GM19467 (cell line): ENCODE results near the gene EED.
"Not testable (repeated sequence)": the region's sequence is repeated elsewhere in the genome, so short reads cannot be mapped to it uniquely, and the experiment has no call there.

Source experiments
- ATAC-seq: cut with Tn5 transposase; IDR thresholded peaks from one replicate; pipeline ENCODE4 v1.9.1; 2021; ENCODE audit warnings: mild to moderate bottlenecking, moderate library complexity; ENCODE audit not compliant: unreplicated experiment

EED gene

GRCh38 chr11:86289508-86290280 is 45.1 kb downstream of the EED start:
- not testable (repeated sequence) for ATAC-seq

DNA sequence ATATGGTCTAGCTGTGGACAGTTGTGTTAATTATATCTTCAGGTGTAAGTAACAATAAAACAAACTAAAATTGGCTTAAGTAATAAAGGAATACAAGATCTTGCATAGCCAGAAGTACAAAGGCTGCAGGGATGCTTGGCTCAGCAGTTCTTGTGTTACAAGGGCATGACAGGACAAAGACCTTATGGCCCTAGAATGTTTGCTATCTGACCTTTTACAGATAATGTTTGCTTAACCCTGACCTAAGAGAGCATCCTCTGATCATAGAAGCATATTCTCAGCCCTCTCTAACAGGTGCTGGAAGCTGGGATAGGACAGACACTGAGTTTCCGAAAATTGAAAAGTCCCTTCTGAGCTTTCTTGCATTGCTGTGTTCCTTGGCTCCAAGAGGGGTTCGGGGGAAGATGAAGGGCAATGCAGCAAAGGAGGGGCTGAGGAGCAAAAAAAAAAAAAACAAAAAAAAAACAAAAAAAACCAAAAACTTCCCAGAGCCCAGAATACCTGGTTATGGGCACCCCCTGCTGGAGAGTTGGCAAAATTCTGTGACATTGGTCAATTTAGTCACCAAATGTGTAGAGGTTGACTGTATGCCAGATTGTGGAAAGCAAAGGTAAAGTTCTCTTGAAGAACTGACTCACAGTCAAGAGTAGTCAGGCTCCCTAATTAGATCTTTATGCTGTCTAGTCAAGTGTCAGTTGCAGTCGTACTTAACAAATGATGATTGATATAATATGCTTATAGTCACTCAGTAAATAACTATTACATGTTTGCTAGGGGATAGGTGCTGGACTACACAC is 47.1 kb downstream of the EED start:
- ATAC-seq: no peak

DNA sequence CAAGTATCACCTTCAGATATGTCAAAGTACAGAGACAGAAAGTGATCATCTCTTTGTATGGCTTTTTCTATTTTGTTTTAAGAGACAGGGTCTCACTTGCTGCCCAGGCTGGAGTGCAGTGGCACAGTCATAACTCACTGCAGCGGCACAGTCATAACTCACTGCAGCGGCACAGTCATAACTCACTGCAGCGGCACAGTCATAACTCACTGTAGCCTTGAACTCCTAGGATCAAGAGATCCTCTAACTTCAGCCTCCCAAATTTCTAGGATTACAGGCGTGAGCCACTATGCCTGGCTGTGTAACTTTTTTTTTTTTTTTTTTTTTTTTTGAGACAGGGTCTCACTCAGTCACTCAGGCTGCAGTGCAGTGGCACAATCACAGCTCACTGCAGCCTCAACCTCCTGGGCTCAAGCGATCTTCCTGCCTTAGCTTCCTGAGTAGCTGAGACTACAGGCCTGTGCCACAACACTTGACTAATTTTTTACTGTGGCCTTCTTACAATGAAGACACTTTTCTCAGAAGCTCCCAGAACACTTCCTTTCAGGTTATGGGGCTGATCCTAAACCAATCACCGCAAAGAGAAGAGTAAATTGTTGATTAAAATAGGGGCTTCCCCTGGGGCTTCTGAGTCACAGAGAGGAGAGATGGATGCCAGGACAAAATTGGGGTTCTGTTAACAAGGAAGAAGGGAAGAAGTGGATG is 48.5 kb downstream of the EED start:
- peak; percentile 50 for ATAC-seq

DNA sequence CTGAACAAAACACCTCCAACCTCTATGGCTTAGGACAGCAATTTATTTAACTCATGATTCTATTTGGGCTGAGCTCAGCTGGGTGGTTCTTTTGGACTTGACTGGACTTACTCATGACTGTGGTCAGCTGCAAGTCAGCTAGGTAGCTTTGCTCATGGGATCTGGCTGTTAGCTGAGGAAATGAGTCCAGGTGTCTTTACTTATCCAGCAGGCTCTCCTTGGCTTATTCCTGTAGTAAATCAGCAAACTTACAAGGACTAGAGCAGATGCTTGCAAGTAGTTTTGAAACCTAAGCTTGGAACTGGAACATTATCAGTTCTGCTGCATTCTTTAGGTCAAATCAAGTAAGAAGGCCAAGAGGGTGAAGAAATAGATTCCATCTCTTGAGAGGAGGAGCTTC is 49.5 kb downstream of the EED start:
- ATAC-seq: no peak

DNA sequence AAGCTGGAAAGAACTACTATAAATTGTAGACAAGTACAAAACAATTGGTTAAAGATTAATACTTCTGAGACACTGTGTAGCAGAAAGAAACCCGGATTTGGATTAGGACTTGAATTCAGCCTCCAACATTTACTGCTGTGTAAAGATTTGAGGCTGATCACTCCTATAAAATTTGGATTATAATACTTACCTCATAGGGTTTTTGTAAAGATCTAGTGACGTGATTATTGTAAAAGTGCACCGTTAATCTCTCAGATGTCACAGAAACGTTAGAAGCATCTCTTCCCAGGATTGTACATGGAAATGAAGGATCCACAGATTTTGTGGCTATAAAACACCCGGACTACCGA is 57.2 kb downstream of the EED start:
- no peak for ATAC-seq

GRCh38 chr11:86302092-86302793 is 57.7 kb downstream of the EED start, which contains the start of gene HIKESHI:
Gene HIKESHI (plus strand): TSS chr11:86302240. CDS start chr11:86302449, 209 bp downstream.
- ATAC-seq: peak; percentile 99

DNA sequence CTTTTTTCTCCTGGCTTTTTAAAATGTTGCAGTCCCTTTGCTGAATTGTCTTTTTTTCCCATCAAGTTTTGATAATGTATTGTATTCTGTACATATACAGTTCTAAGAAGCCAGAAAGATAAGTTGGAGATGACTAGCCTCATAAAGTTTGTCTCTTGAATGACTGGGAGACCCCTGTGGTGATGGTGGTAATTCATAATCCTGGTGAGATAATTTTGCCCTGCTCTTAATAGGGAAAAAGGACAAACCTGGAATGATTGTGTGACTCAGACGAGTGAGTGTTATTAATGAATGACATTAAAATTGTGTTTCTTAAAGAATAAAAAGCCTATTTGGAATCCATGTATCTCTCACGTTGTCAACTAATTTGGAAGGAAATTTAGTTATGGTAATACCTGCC is 58.7 kb downstream of the EED start:
- no peak for ATAC-seq

- not testable (repeated sequence) for ATAC-seq
Observed at GRCh38 chr11:86308710-86309109, 64.2 kb downstream of the EED start.

GRCh38 chr11:86313793-86314192 is 69.2 kb downstream of the EED start:
- ATAC-seq: no peak

DNA sequence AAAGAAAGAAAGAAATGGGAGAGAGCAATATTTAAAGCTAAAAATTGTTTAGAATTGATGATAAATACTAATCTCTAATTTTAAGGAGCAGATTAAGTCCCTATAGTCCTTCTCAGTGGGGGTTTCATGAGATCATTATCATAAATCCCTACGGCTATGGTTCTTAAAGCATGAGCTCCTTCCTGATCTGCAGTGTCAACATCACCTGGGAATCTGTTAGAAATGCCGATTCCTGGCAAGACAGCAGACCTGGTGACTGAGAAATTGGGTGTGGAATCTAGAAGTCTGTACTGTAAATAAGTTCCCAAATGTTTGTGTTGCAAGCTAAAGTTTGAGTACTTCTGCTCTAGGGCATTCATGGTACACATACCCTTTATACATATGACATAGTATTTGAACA is 70.1 kb downstream of the EED start:
- no peak for ATAC-seq
